ENCODE results near the gene NDUFB2.
"Not testable (repeated sequence)": the region's sequence is repeated elsewhere in the genome, so short reads cannot be mapped to it uniquely, and the experiment has no call there.

The NDUFB2 gene

DNA sequence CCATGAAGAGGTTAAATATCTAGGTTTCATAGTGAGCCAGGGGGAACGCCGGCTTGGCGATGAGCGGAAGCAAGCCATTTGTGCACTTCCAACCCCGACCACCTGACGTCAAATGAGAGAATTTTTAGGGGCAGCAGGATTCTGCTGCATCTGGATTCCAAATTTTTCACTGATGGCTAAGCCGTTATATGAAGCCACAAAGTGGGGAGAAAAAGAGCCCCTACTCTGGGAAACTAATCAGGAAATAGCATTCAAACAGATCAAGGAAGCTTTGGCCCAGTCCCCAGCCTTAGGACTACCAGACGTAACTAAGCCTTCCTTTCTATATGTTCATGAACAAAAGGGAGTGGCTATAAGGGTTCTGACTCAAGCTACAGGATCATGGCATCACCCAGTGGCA is 36.7 kb upstream of the NDUFB2 start:
- no peaks in the 10 kb centered on the region for H3K36me3 ChIP-seq (ENCODE audit: insufficient read depth, low read length)
- no peaks in the 10 kb centered on the region for H3K27me3 ChIP-seq (ENCODE audit: control insufficient read depth in 1 of 2, insufficient read depth in 2 of 2, low read length in 2 of 2)
- no peak overlapping the region for H3K9ac ChIP-seq (ENCODE audit: low read length)
- H3K9me3 ChIP-seq (ENCODE audit: low read length), result no peaks in the 10 kb centered on the region
- H3K27ac ChIP-seq (ENCODE audit: low read depth, low read length), result no peak overlapping the region
- peaks cover 17% of the 10 kb centered on the region for H3K4me1 ChIP-seq (ENCODE audit: insufficient read depth, low read length)
- H3K4me3 ChIP-seq (ENCODE audit: low read depth in 1 of 2, low read length in 2 of 2), result no peak overlapping the region

DNA sequence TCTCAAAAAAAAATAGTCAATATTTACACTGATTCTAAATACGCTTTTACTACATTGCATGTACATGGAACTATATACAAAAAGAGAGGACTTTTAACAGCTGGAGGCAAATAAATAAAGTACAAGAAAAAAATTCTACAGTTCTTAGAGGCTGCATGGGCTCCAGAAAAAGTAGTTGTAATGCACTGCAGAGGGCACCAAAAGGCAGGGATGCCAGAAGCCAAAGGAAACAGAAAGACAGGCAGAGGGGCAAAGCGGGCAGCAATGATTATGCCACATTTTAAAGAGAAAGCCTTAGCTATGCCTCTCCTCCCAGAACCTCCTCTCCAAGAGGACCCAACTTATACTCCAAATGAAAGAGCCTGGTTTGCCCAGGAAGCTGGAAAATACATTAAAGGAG is 35.4 kb upstream of the NDUFB2 start:
- H3K4me3 ChIP-seq (ENCODE audit: low read depth in 1 of 2, low read length in 2 of 2), result no peak overlapping the region

DNA sequence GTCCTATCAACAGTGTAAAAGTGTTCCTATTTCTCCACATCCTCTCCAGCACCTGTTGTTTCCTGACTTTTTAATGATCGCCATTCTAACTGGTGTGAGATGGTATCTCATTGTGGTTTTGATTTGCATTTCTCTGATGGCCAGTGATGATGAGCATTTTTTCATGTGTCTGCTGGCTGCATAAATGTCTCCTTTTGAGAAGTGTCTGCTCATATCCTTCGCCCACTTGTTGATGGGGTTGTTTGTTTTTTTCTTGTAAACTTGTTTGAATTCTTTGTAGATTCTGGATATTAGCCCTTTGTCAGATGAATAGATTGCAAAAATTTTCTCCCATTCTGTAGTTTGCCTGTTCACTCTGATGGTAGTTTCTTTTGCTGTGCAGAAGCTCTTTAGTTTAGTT is 33.6 kb upstream of the NDUFB2 start:
- not testable (repeated sequence) for H3K4me3 ChIP-seq (ENCODE audit: low read depth in 1 of 2, low read length in 2 of 2); H3K36me3 ChIP-seq (ENCODE audit: insufficient read depth, low read length); H3K27ac ChIP-seq (ENCODE audit: low read depth, low read length); H3K27me3 ChIP-seq (ENCODE audit: control insufficient read depth in 1 of 2, insufficient read depth in 2 of 2, low read length in 2 of 2); H3K4me1 ChIP-seq (ENCODE audit: insufficient read depth, low read length); H3K9ac ChIP-seq (ENCODE audit: low read length); H3K9me3 ChIP-seq (ENCODE audit: low read length)

More for the DNA sequence above, 35.4 kb upstream of the NDUFB2 start:
- Histone ChIP-seq H3K36me3 (ENCODE audit: insufficient read depth, low read length) (no peaks in the 10 kb centered on the region), H3K9me3 (ENCODE audit: low read length) (no peaks in the 10 kb centered on the region), H3K27ac (ENCODE audit: low read depth, low read length) (no peak overlapping the region), H3K9ac (ENCODE audit: low read length) (no peak overlapping the region), H3K27me3 (ENCODE audit: control insufficient read depth in 1 of 2, insufficient read depth in 2 of 2, low read length in 2 of 2) (no peaks in the 10 kb centered on the region), H3K4me1 (ENCODE audit: insufficient read depth, low read length) (peaks cover 11% of the 10 kb centered on the region)

DNA sequence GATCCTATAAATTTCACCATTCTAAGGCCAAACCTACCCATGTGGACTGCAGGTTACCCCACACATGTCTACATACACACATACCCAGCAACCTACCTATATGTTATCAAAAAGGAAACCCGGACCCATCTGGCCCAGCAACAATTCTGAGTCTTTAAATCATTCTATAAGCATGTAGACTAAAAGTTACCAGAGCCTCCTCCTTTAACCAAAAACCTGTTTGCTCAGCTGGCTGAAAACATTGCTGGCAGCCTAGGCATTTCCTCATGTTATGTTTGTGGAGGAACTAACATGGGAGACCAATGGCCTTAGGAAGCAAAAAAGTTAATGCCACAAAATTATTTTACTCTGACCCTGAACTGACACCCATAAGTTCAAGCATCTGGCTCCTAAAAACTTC is 29.0 kb upstream of the NDUFB2 start:
- Histone ChIP-seq H3K27me3 (ENCODE audit: control insufficient read depth in 1 of 2, insufficient read depth in 2 of 2, low read length in 2 of 2) (no peaks in the 10 kb centered on the region), H3K27ac (ENCODE audit: low read depth, low read length) (no peak overlapping the region), H3K4me1 (ENCODE audit: insufficient read depth, low read length) (no peaks in the 10 kb centered on the region), H3K9ac (ENCODE audit: low read length) (no peak overlapping the region), H3K9me3 (ENCODE audit: low read length) (no peaks in the 10 kb centered on the region), H3K36me3 (ENCODE audit: insufficient read depth, low read length) (no peaks in the 10 kb centered on the region), H3K4me3 (ENCODE audit: low read depth in 1 of 2, low read length in 2 of 2) (no peak overlapping the region)

DNA sequence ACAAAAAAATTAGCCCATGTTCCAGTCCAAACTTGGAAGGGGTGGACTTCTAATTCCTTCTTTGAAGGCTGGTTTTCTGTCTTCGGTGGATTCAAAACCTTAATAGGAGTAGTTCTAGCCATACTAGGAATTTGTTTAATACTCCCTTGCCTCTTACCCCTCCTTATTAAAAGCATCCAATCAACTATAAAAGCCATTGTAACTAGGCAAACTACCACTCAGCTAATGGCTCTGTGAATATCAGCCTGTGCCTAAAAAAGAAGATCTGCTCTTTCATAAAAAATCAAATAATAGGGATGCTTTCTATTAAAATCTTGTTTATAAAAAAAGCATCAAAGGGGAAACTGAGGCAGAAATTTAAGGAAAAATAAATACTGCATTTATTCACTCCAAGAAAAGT is 27.9 kb upstream of the NDUFB2 start:
- Histone ChIP-seq H3K9me3 (ENCODE audit: low read length) (no peaks in the 10 kb centered on the region), H3K4me3 (ENCODE audit: low read depth in 1 of 2, low read length in 2 of 2) (no peak overlapping the region), H3K27me3 (ENCODE audit: control insufficient read depth in 1 of 2, insufficient read depth in 2 of 2, low read length in 2 of 2) (no peaks in the 10 kb centered on the region), H3K9ac (ENCODE audit: low read length) (no peak overlapping the region), H3K36me3 (ENCODE audit: insufficient read depth, low read length) (no peaks in the 10 kb centered on the region), H3K4me1 (ENCODE audit: insufficient read depth, low read length) (peaks cover 2% of the 10 kb centered on the region), H3K27ac (ENCODE audit: low read depth, low read length) (no peak overlapping the region)

DNA sequence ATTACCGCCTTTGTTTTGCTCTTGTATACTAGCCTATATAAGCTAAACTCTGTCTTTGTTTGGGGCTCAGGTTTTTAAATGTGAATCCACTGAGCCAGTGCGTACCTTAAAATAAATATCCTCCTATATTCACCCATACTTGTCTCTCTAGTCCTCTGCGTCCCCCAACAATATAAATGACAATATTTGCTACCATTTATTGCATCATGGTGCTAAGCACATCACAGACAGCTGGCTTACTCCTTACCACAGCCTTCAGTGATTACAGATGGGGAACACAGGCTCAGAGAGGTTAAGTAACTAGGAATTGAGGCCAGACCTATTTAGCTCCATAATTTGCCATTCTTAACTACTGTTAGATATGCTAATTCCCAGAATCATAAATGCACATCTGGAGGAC is 27.2 kb upstream of the NDUFB2 start:
- Histone ChIP-seq H3K27ac (ENCODE audit: low read depth, low read length) (no peak overlapping the region), H3K27me3 (ENCODE audit: control insufficient read depth in 1 of 2, insufficient read depth in 2 of 2, low read length in 2 of 2) (no peaks in the 10 kb centered on the region), H3K9me3 (ENCODE audit: low read length) (no peaks in the 10 kb centered on the region), H3K9ac (ENCODE audit: low read length) (no peak overlapping the region), H3K36me3 (ENCODE audit: insufficient read depth, low read length) (no peaks in the 10 kb centered on the region), H3K4me1 (ENCODE audit: insufficient read depth, low read length) (peaks cover 9% of the 10 kb centered on the region), H3K4me3 (ENCODE audit: low read depth in 1 of 2, low read length in 2 of 2) (no peak overlapping the region)

DNA sequence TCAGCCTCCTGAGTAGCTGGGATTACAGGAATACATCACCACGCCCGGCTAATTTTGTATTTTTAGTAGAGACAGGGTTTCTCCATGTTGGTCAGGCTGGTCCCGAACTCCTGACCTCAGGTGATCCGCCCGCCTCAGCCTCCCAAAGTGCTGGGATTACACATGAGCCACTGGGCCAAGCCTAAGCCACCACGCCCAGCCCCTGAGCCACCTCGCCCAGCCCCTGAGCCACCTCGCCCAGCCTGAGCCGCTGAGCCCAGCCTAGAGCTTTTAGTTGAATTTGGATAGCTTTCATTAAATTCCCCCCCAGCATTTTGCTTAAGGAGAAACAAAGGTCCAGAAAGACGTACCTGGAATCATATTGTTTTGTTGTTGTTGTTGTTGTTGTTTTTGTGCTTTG is 26.6 kb upstream of the NDUFB2 start:
- H3K9ac ChIP-seq (ENCODE audit: low read length), result not testable (repeated sequence)

DNA sequence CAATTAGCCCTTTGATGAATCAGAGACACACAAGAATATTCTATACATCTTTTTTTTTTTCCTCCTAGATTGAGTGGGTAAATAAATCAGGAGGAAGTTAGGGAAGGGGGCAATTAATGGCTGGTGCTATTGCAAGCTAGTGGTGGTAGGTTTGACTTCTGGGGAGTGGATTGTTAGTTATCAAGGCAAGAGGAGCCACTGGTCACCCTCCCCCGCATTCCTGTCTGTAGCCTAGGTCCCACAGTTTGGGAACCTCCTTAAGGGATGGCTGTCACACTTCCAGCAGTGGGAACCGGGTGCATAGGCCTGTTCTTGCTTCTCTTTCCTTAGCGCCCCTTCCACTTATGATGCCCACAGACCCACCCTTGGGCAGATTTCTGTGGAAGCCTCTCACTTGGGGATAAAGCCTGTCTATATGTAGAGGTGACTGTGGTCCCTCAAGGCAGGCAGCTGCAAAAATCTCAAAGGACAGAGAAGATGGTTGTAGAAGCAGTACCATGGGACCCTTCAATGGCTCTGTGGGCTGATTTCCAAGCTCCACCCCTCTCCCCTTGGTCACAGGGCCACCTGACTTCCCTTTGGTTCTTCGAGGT is 26.1 kb upstream of the NDUFB2 start:
- H3K36me3 ChIP-seq (ENCODE audit: insufficient read depth, low read length), result no peaks in the 10 kb centered on the region
- no peak overlapping the region for H3K9ac ChIP-seq (ENCODE audit: low read length)
- H3K27ac ChIP-seq (ENCODE audit: low read depth, low read length), result no peak overlapping the region
- no peaks in the 10 kb centered on the region for H3K27me3 ChIP-seq (ENCODE audit: control insufficient read depth in 1 of 2, insufficient read depth in 2 of 2, low read length in 2 of 2)
- H3K4me3 ChIP-seq (ENCODE audit: low read depth in 1 of 2, low read length in 2 of 2), result no peak overlapping the region
- H3K4me1 ChIP-seq (ENCODE audit: insufficient read depth, low read length), result peaks cover 20% of the 10 kb centered on the region
- no peaks in the 10 kb centered on the region for H3K9me3 ChIP-seq (ENCODE audit: low read length)

More for the DNA sequence above, 26.6 kb upstream of the NDUFB2 start:
- H3K27ac ChIP-seq (ENCODE audit: low read depth, low read length); H3K4me3 ChIP-seq (ENCODE audit: low read depth in 1 of 2, low read length in 2 of 2); H3K9me3 ChIP-seq (ENCODE audit: low read length); H3K27me3 ChIP-seq (ENCODE audit: control insufficient read depth in 1 of 2, insufficient read depth in 2 of 2, low read length in 2 of 2); H3K36me3 ChIP-seq (ENCODE audit: insufficient read depth, low read length): not testable (repeated sequence)
- peaks cover 14% of the 10 kb centered on the region for H3K4me1 ChIP-seq (ENCODE audit: insufficient read depth, low read length)

DNA sequence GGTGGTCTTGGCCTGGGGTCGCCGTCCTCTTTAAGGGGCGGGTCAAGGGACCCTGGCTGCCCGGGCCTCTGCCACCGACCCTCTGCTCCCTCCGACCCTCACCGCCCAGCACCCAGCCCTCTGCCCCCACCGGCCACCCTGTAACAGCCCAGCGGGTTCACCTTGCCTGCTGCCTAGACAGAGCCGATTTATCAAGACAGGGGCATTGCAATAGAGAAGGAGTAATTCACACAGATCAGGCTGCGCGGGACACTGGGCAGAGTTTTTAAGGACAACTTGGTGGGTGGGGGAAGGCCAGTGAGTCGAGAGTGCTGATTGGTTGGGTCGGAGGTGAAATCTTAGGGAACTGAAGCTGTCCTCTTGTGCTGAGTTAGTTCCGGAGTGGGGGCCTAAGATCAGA is 24.5 kb upstream of the NDUFB2 start:
- peaks cover 26% of the 10 kb centered on the region for H3K4me1 ChIP-seq (ENCODE audit: insufficient read depth, low read length)
- H3K27ac ChIP-seq (ENCODE audit: low read depth, low read length), result no peak overlapping the region
- no peak overlapping the region for H3K9ac ChIP-seq (ENCODE audit: low read length)
- no peaks in the 10 kb centered on the region for H3K27me3 ChIP-seq (ENCODE audit: control insufficient read depth in 1 of 2, insufficient read depth in 2 of 2, low read length in 2 of 2)
- peak overlapping the region in 1 of 2 donors; percentile 35 for H3K4me3 ChIP-seq (ENCODE audit: low read depth in 1 of 2, low read length in 2 of 2)
- H3K36me3 ChIP-seq (ENCODE audit: insufficient read depth, low read length), result peaks cover 9% of the 10 kb centered on the region
- H3K9me3 ChIP-seq (ENCODE audit: low read length), result no peaks in the 10 kb centered on the region

DNA sequence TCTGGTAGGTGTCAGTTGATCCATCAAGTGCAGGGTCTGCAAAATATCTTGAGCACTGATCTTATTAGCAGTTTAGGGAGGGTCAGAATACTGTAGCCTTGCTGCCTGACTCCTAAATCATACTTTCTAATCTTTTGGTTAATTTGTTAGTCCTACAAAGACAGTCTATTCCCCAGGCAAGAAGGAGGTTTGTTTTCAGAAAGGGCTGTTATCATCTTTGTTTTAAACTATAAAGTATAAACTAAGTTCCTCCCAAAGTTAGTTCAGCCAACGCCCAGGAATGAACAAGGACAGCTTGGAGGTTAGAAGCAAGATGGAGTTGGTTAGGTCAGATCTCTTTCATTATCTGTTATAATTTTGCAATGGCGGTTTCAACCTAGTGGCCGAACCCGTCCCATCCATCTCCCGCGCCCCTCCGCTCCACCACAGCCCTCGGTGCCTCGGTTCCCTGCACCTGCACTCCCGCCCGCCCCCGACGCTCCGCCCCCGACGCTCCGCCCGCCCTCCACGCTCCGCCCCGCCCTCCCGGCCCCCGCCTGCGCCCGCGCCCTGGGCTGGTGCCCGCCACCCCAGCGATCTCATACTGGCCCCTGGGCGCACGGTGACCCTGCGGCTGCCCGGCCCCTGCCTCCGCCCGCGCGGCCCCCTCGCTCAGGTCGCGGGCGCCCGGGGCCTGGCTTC is 24.0 kb upstream of the NDUFB2 start, which contains the start of gene ADCK2:
Gene ADCK2, plus strand, starts transcription at position 564 of the 681 bp plus-strand sequence. CDS start 386 bp downstream, outside the sequence.
- peaks cover 26% of the 10 kb centered on the region for H3K4me1 ChIP-seq (ENCODE audit: insufficient read depth, low read length)
- no peaks in the 10 kb centered on the region for H3K27me3 ChIP-seq (ENCODE audit: control insufficient read depth in 1 of 2, insufficient read depth in 2 of 2, low read length in 2 of 2)
- H3K4me3 ChIP-seq (ENCODE audit: low read depth in 1 of 2, low read length in 2 of 2), result peak within 1 kb of the TSS; percentile 58 to 72
- peak within 1 kb of the TSS; percentile 76 for H3K27ac ChIP-seq (ENCODE audit: low read depth, low read length)
- H3K9me3 ChIP-seq (ENCODE audit: low read length), result no peaks in the 10 kb centered on the region
- H3K9ac ChIP-seq (ENCODE audit: low read length), result peak within 1 kb of the TSS; percentile 49
- peaks cover 9% of the 10 kb centered on the region for H3K36me3 ChIP-seq (ENCODE audit: insufficient read depth, low read length)

DNA sequence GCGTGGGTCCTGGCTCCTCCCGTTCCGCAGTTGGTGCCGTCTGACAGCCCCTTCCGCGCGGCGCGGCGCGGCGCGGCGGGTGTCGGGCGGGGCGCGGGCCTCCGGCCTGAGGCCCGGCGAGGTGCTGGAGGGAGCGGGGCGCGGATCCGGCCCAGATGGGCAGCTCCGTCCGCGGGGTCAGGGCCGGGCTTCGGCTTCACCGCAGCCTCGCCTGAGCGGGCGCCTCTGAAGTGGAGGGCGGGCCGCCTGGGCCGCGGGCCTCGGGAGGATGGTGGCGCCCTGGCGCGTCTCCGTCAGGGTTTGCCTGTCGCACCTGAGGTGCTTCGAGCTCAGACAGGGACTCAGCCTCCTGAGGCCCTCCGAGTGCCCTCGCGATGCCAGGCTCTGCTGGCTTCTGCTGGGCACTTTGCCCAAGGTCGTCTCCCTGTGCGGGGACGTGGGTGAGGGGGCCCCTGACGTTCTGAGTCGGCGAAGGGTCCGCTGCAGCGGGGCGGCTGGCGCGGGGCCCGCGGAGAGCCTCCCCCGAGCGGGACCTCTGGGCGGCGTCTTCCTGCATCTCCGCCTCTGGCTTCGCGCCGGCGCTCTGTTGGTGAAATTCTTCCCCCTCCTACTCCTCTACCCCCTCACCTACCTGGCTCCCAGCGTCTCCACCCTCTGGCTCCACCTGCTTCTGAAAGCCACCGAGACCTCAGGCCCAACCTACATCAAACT is 23.3 kb upstream of the NDUFB2 start:
- Histone ChIP-seq H3K27me3 (ENCODE audit: control insufficient read depth in 1 of 2, insufficient read depth in 2 of 2, low read length in 2 of 2) (no peaks in the 10 kb centered on the region), H3K9ac (ENCODE audit: low read length) (peak overlapping the region; percentile 49), H3K36me3 (ENCODE audit: insufficient read depth, low read length) (peaks cover 14% of the 10 kb centered on the region), H3K9me3 (ENCODE audit: low read length) (no peaks in the 10 kb centered on the region), H3K4me3 (ENCODE audit: low read depth in 1 of 2, low read length in 2 of 2) (peak overlapping the region; percentile 58 to 72), H3K4me1 (ENCODE audit: insufficient read depth, low read length) (peaks cover 26% of the 10 kb centered on the region), H3K27ac (ENCODE audit: low read depth, low read length) (peak overlapping the region; percentile 76)

Data from muscle layer of colon (tissue), 2 donors.